WTC11 (cell line): ENCODE data around the gene LYRM9. TPM values are rescaled to one million over a fixed set of nuclear protein-coding genes. Genes with fewer than 3 reads are reported as not detected.

Source experiments
- ATAC-seq: fragments of 200-7000 bp; cut with Tn5 transposase; 2 replicates; pipeline ENCODE4 v1.10.0; 2021; ENCODE audit warnings: mild to moderate bottlenecking, moderate library complexity
- CTCF ChIA-PET: fragments of 300-600 bp; sonication (Branson Sonifier 250); formaldehyde crosslinking; loops from one replicate; lab custom pipeline; 2021; ENCODE audit warnings: antibody characterized with exemption; lab: Charles Lee
- POLR2A ChIA-PET: fragments of 350-600 bp; sonication (Branson Sonifier 250); formaldehyde crosslinking; loops from one replicate; lab custom pipeline; 2021; ENCODE audit warnings: antibody characterized with exemption; lab: Charles Lee
- DNase-seq: peaks from one replicate; pipeline ENCODE4 v3.0.0; 2021; ENCODE audit warnings: low spot score
- H3K27ac Mint-ChIP-seq: 2 replicates; pipeline ENCODE4 v1.8.0; 2021; ENCODE audit warnings: mixed read lengths
- H3K27me3 Mint-ChIP-seq: 2 replicates; pipeline ENCODE4 v1.8.0; 2021; ENCODE audit warnings: low read depth, mild to moderate bottlenecking, moderate library complexity, mixed read lengths
- H3K36me3 Mint-ChIP-seq: 2 replicates; pipeline ENCODE4 v1.8.0; 2021; ENCODE audit warnings: mixed read lengths
- H3K4me1 Mint-ChIP-seq: 2 replicates; pipeline ENCODE4 v1.8.0; 2022; ENCODE audit warnings: mixed read lengths
- H3K4me3 Mint-ChIP-seq: 2 replicates; pipeline ENCODE4 v1.8.0; 2021; ENCODE audit warnings: mild to moderate bottlenecking, moderate library complexity, mixed read lengths
- H3K9me3 Mint-ChIP-seq: 2 replicates; pipeline ENCODE4 v1.8.0; 2021; ENCODE audit warnings: mixed read lengths
- AFF4 ChIP-seq: sonication (generic); formaldehyde crosslinking; IDR thresholded peaks from 2 replicates; pipeline ENCODE4 v1.8.1; 2023; ENCODE audit warnings: mild to moderate bottlenecking, missing genetic modification reagents, borderline replicate concordance
- CDX4 ChIP-seq: fragments of 250-450 bp; sonication (Bioruptor Pico); IDR thresholded peaks from 2 replicates; pipeline ENCODE4 v1.9.0; 2021; ENCODE audit warnings: moderate library complexity, mild to moderate bottlenecking, inconsistent platforms, borderline replicate concordance
- ESRRA ChIP-seq: sonication (generic); formaldehyde crosslinking; IDR thresholded peaks from 2 replicates; pipeline ENCODE4 v1.8.1; 2022; ENCODE audit warnings: mild to moderate bottlenecking, missing genetic modification reagents, borderline replicate concordance
- ETV6 ChIP-seq: sonication (generic); formaldehyde crosslinking; IDR thresholded peaks from 2 replicates; pipeline ENCODE4 v1.8.1; 2022; ENCODE audit warnings: mild to moderate bottlenecking, missing genetic modification reagents
- HMGA2 ChIP-seq: fragments of 250-450 bp; sonication (Bioruptor Pico); IDR thresholded peaks from 2 replicates; pipeline ENCODE4 v1.4.0; 2021; ENCODE audit warnings: mild to moderate bottlenecking, moderate library complexity
- KAT7 ChIP-seq: sonication (generic); formaldehyde crosslinking; IDR thresholded peaks from 2 replicates; pipeline ENCODE4 v1.8.1; 2023; ENCODE audit warnings: missing genetic modification reagents, mild to moderate bottlenecking, borderline replicate concordance
- MLX ChIP-seq: sonication (generic); formaldehyde crosslinking; IDR thresholded peaks from 2 replicates; pipeline ENCODE4 v1.8.1; 2023; ENCODE audit warnings: mild to moderate bottlenecking, missing genetic modification reagents, moderate library complexity
- MXD4 ChIP-seq: fragments of 250-450 bp; sonication (Bioruptor Pico); IDR thresholded peaks from 2 replicates; pipeline ENCODE4 v1.8.0; 2021; ENCODE audit warnings: mild to moderate bottlenecking, moderate library complexity, borderline replicate concordance
- NFE2L1 ChIP-seq: sonication (generic); formaldehyde crosslinking; IDR thresholded peaks from 2 replicates; pipeline ENCODE4 v1.8.1; 2023; ENCODE audit warnings: missing genetic modification reagents
- NR2C2 ChIP-seq: sonication (generic); formaldehyde crosslinking; IDR thresholded peaks from 2 replicates; pipeline ENCODE4 v1.8.0; 2022; ENCODE audit warnings: mild to moderate bottlenecking, missing genetic modification reagents
- PREB ChIP-seq: sonication (generic); formaldehyde crosslinking; IDR thresholded peaks from 2 replicates; pipeline ENCODE4 v1.8.1; 2022; ENCODE audit warnings: mild to moderate bottlenecking, missing genetic modification reagents, moderate library complexity, borderline replicate concordance
- PRRX2 ChIP-seq: fragments of 250-450 bp; sonication (Bioruptor Pico); IDR thresholded peaks from 2 replicates; pipeline ENCODE4 v1.8.0; 2021; ENCODE audit warnings: mild to moderate bottlenecking
- RELA ChIP-seq: sonication (generic); formaldehyde crosslinking; IDR thresholded peaks from 2 replicates; pipeline ENCODE4 v1.8.1; 2022; ENCODE audit warnings: missing genetic modification reagents, mild to moderate bottlenecking, borderline replicate concordance
- RORB ChIP-seq: fragments of 250-450 bp; sonication (Bioruptor Pico); IDR thresholded peaks from 2 replicates; pipeline ENCODE4 v1.9.0; 2021; ENCODE audit warnings: mild to moderate bottlenecking
- SOX15 ChIP-seq: fragments of 250-450 bp; sonication (Bioruptor Pico); IDR thresholded peaks from 2 replicates; pipeline ENCODE4 v1.9.0; 2021; ENCODE audit warnings: mild to moderate bottlenecking
- TCF7 ChIP-seq: sonication (generic); formaldehyde crosslinking; IDR thresholded peaks from 2 replicates; pipeline ENCODE4 v1.8.0; 2022; ENCODE audit warnings: mild to moderate bottlenecking, low read depth, missing genetic modification reagents, moderate library complexity
- TP53 ChIP-seq: sonication (generic); formaldehyde crosslinking; IDR thresholded peaks from 2 replicates; pipeline ENCODE4 v1.8.1; 2023; ENCODE audit warnings: mild to moderate bottlenecking, missing genetic modification reagents
- ZBTB21 ChIP-seq: sonication (generic); formaldehyde crosslinking; IDR thresholded peaks from 2 replicates; pipeline ENCODE4 v1.8.1; 2023; ENCODE audit warnings: mild to moderate bottlenecking, missing genetic modification reagents, borderline replicate concordance
- ZBTB43 ChIP-seq: sonication (generic); formaldehyde crosslinking; IDR thresholded peaks from 2 replicates; pipeline ENCODE4 v1.8.1; 2023; ENCODE audit warnings: mild to moderate bottlenecking, missing genetic modification reagents
- ZNF121 ChIP-seq: sonication (generic); formaldehyde crosslinking; IDR thresholded peaks from 2 replicates; pipeline ENCODE4 v1.8.0; 2023; ENCODE audit warnings: missing genetic modification reagents
- ZNF317 ChIP-seq: sonication (generic); formaldehyde crosslinking; IDR thresholded peaks from 2 replicates; pipeline ENCODE4 v1.8.1; 2023; ENCODE audit warnings: low read depth, mild to moderate bottlenecking, moderate library complexity, missing genetic modification reagents, borderline replicate concordance
- ZNF512 ChIP-seq: sonication (generic); formaldehyde crosslinking; IDR thresholded peaks from 2 replicates; pipeline ENCODE4 v1.8.1; 2022; ENCODE audit warnings: missing genetic modification reagents, borderline replicate concordance
- ZSCAN18 ChIP-seq: fragments of 250-450 bp; sonication (Bioruptor Pico); IDR thresholded peaks from 2 replicates; pipeline ENCODE4 v2.1.2; 2022; ENCODE audit warnings: mild to moderate bottlenecking, moderate library complexity
- total RNA-seq: library from RNA; stranded (reverse); gene quantifications from 3 replicates; pipeline ENCODE4 v1.2.3, GENCODE V29; 2021

LYRM9 gene
- total RNA-seq, 1 experiment from 2014 or later = 3.6 TPM

- Mint-ChIP-seq H3K27me3 (peaks cover 8% of the 10 kb centered on the region), H3K9me3 (no peaks in the 10 kb centered on the region), H3K4me3 (peak overlapping the region; percentile 61), H3K27ac (no peak overlapping the region; the same call in 1 of the 2 replicates), H3K36me3 (no peaks in the 10 kb centered on the region), H3K4me1 (peaks cover 80% of the 10 kb centered on the region)
- ChIA-PET POLR2A (interaction anchor here (0.6 kb wide), 1 partner anchor 155 kb away, joined by 4 read pairs; no protein-coding TSS in a partner anchor), CTCF (interaction anchor here (0.7 to 8.8 kb wide), 20 partner anchors 12 to 443 kb away, joined by 3 to 109 read pairs (median 6); partner anchors contain the start of genes IFT20 and TNFAIP1)
- DNase-seq (no peak), ATAC-seq (no peak)
- TF ChIP-seq PREB (CRISPR knock-in tag) (no peak), ZNF317 (CRISPR knock-in tag) (no peak), ZSCAN18 (CRISPR knock-in tag) (no peak), SOX15 (no peak), HMGA2 (CRISPR knock-in tag) (no peak), ESRRA (CRISPR knock-in tag) (no peak), KAT7 (CRISPR knock-in tag) (no peak), MLX (no peak), CDX4 (CRISPR knock-in tag) (no peak), ETV6 (CRISPR knock-in tag) (no peak), PRRX2 (no peak), ZBTB21 (no peak), NR2C2 (CRISPR knock-in tag) (no peak), ZNF512 (CRISPR knock-in tag) (no peak), TCF7 (no peak)
These were observed 661 bp downstream of the LYRM9 start for GRCh38 chr17:27892542-27892865.

GRCh38 chr17:27891841-27892240 is 1.3 kb downstream of the LYRM9 start:
- no peak for DNase-seq
- no peak for ATAC-seq
- peak overlapping the region; percentile 61; the same call in 1 of the 2 replicates for H3K4me3 Mint-ChIP-seq
- H3K36me3 Mint-ChIP-seq = no peaks in the 10 kb centered on the region
- peaks cover 8% of the 10 kb centered on the region for H3K27me3 Mint-ChIP-seq
- no peak overlapping the region for H3K27ac Mint-ChIP-seq
- ChIA-PET POLR2A (no interaction called here), CTCF (interaction anchor here (0.7 to 8.8 kb wide), 5 partner anchors 47 to 274 kb away, joined by 3 to 109 read pairs (median 4); no protein-coding TSS in a partner anchor)
- no peaks in the 10 kb centered on the region for H3K9me3 Mint-ChIP-seq
- H3K4me1 Mint-ChIP-seq = peaks cover 78% of the 10 kb centered on the region
- TF ChIP-seq TP53 (CRISPR knock-in tag) (no peak), AFF4 (CRISPR knock-in tag) (no peak), NR2C2 (CRISPR knock-in tag) (no peak), RORB (CRISPR knock-in tag) (no peak), NFE2L1 (CRISPR knock-in tag) (no peak), CDX4 (CRISPR knock-in tag) (no peak), SOX15 (no peak), ZNF121 (CRISPR knock-in tag) (no peak), ZBTB43 (CRISPR knock-in tag) (no peak), MXD4 (CRISPR knock-in tag) (no peak), RELA (CRISPR knock-in tag) (no peak)
